ENCODE results near the gene C20orf144. TPM values are rescaled to one million over a fixed set of nuclear protein-coding genes. Genes with fewer than 3 reads are reported as not detected.

Gene C20orf144
- total and polyA plus RNA-seq, 2 donors, result 0.03 TPM; not detected in 1

- Histone ChIP-seq H3K4me1 (ENCODE audit: insufficient read depth) (no peaks in the 10 kb centered on the region), H3K4me3 (ENCODE audit: low read depth, low read length) (no peak overlapping the region), H3K27ac (ENCODE audit: low read depth) (no peak overlapping the region), H3K36me3 (ENCODE audit: insufficient read depth) (peaks cover 4% of the 10 kb centered on the region)
- 80% methylated on average over 11 of the region's 11 CpGs for WGBS
- DNase-seq (ENCODE audit: extremely low spot score), result no peak
These were observed 8.1 kb upstream of the C20orf144 start for GRCh38 chr20:33653900-33654596.

- Histone ChIP-seq H3K4me3 (ENCODE audit: low read depth, low read length) (no peak overlapping the region), H3K4me1 (ENCODE audit: insufficient read depth) (no peaks in the 10 kb centered on the region), H3K36me3 (ENCODE audit: insufficient read depth) (peaks cover 6% of the 10 kb centered on the region), H3K27ac (ENCODE audit: low read depth) (no peak overlapping the region)
- no peak for DNase-seq (ENCODE audit: extremely low spot score)
- 67% methylated on average over 14 of the region's 14 CpGs for WGBS
These were observed 7.4 kb upstream of the C20orf144 start for GRCh38 chr20:33654680-33655161.

- Histone ChIP-seq H3K36me3 (ENCODE audit: insufficient read depth) (peaks cover 6% of the 10 kb centered on the region), H3K4me3 (ENCODE audit: low read depth, low read length) (no peak overlapping the region), H3K27ac (ENCODE audit: low read depth) (no peak overlapping the region), H3K4me1 (ENCODE audit: insufficient read depth) (no peaks in the 10 kb centered on the region)
- no peak for DNase-seq (ENCODE audit: extremely low spot score)
- WGBS, result 50% methylated on average over 4 of the region's 4 CpGs
These were observed 7.0 kb upstream of the C20orf144 start for GRCh38 chr20:33655164-33655563.

GRCh38 chr20:33656010-33656782, 5.9 kb upstream of the C20orf144 start:
- WGBS, result 95% methylated on average over 10 of the region's 10 CpGs
- Histone ChIP-seq H3K27ac (ENCODE audit: low read depth) (no peak overlapping the region), H3K4me1 (ENCODE audit: insufficient read depth) (no peaks in the 10 kb centered on the region), H3K4me3 (ENCODE audit: low read depth, low read length) (no peak overlapping the region), H3K36me3 (ENCODE audit: insufficient read depth) (peaks cover 6% of the 10 kb centered on the region)
- DNase-seq (ENCODE audit: extremely low spot score), result no peak

GRCh38 chr20:33656783-33657703, 5.1 kb upstream of the C20orf144 start:
- Histone ChIP-seq H3K4me3 (ENCODE audit: low read depth, low read length) (no peak overlapping the region), H3K27ac (ENCODE audit: low read depth) (no peak overlapping the region), H3K36me3 (ENCODE audit: insufficient read depth) (peaks cover 6% of the 10 kb centered on the region), H3K4me1 (ENCODE audit: insufficient read depth) (no peaks in the 10 kb centered on the region)
- WGBS, result 92% methylated on average over 17 of the region's 17 CpGs
- DNase-seq (ENCODE audit: extremely low spot score), result no peak

- WGBS, result 94% methylated on average over 12 of the region's 12 CpGs
- H3K4me1 ChIP-seq (ENCODE audit: insufficient read depth), result no peaks in the 10 kb centered on the region
- DNase-seq (ENCODE audit: extremely low spot score), result no peak
These were observed 4.4 kb upstream of the C20orf144 start for GRCh38 chr20:33657704-33658095.

GRCh38 chr20:33658510-33658909, 3.6 kb upstream of the C20orf144 start:
- DNase-seq (ENCODE audit: extremely low spot score), result no peak
- Histone ChIP-seq H3K27ac (ENCODE audit: low read depth) (no peak overlapping the region), H3K4me3 (ENCODE audit: low read depth, low read length) (no peak overlapping the region), H3K36me3 (ENCODE audit: insufficient read depth) (peaks cover 6% of the 10 kb centered on the region), H3K4me1 (ENCODE audit: insufficient read depth) (no peaks in the 10 kb centered on the region)
- 96% methylated on average over 8 of the region's 8 CpGs for WGBS

More at GRCh38 chr20:33657704-33658095, 4.4 kb upstream of the C20orf144 start:
- peaks cover 6% of the 10 kb centered on the region for H3K36me3 ChIP-seq (ENCODE audit: insufficient read depth)
- no peak overlapping the region for H3K27ac ChIP-seq (ENCODE audit: low read depth)
- no peak overlapping the region for H3K4me3 ChIP-seq (ENCODE audit: low read depth, low read length)

- 94% methylated on average over 4 of the region's 4 CpGs for WGBS
- no peak for DNase-seq (ENCODE audit: extremely low spot score)
- Histone ChIP-seq H3K27ac (ENCODE audit: low read depth) (no peak overlapping the region), H3K4me3 (ENCODE audit: low read depth, low read length) (no peak overlapping the region), H3K36me3 (ENCODE audit: insufficient read depth) (peaks cover 6% of the 10 kb centered on the region), H3K4me1 (ENCODE audit: insufficient read depth) (no peaks in the 10 kb centered on the region)
These were observed 3.2 kb upstream of the C20orf144 start for GRCh38 chr20:33658929-33659328.

- no peak overlapping the region for H3K27ac ChIP-seq (ENCODE audit: low read depth)
- H3K4me1 ChIP-seq (ENCODE audit: insufficient read depth), result no peaks in the 10 kb centered on the region
- H3K36me3 ChIP-seq (ENCODE audit: insufficient read depth), result peaks cover 6% of the 10 kb centered on the region
- no peak for DNase-seq (ENCODE audit: extremely low spot score)
- 95% methylated on average over 32 of the region's 32 CpGs for WGBS
- no peak overlapping the region for H3K4me3 ChIP-seq (ENCODE audit: low read depth, low read length)
These were observed 2.6 kb upstream of the C20orf144 start for GRCh38 chr20:33659341-33660034.

- WGBS, result 95% methylated on average over 21 of the region's 21 CpGs
- Histone ChIP-seq H3K27ac (ENCODE audit: low read depth) (no peak overlapping the region), H3K4me1 (ENCODE audit: insufficient read depth) (no peaks in the 10 kb centered on the region), H3K36me3 (ENCODE audit: insufficient read depth) (peaks cover 6% of the 10 kb centered on the region), H3K4me3 (ENCODE audit: low read depth, low read length) (no peak overlapping the region)
- DNase-seq (ENCODE audit: extremely low spot score), result no peak
These were observed 2.0 kb upstream of the C20orf144 start for GRCh38 chr20:33660035-33660684.

- Histone ChIP-seq H3K27ac (ENCODE audit: low read depth) (no peak overlapping the region), H3K4me3 (ENCODE audit: low read depth, low read length) (no peak overlapping the region), H3K4me1 (ENCODE audit: insufficient read depth) (no peaks in the 10 kb centered on the region), H3K36me3 (ENCODE audit: insufficient read depth) (peaks cover 6% of the 10 kb centered on the region)
- DNase-seq (ENCODE audit: extremely low spot score), result no peak
- WGBS, result 94% methylated on average over 7 of the region's 7 CpGs
These were observed 1.5 kb upstream of the C20orf144 start for GRCh38 chr20:33660685-33661058.

- H3K36me3 ChIP-seq (ENCODE audit: insufficient read depth), result peaks cover 6% of the 10 kb centered on the region
- H3K27ac ChIP-seq (ENCODE audit: low read depth), result peak overlapping the region; percentile 91
- under 1% methylated on average over 84 of the region's 84 CpGs for WGBS
- no peaks in the 10 kb centered on the region for H3K4me1 ChIP-seq (ENCODE audit: insufficient read depth)
- DNase-seq (ENCODE audit: extremely low spot score), result no peak
- H3K4me3 ChIP-seq (ENCODE audit: low read depth, low read length), result peak overlapping the region; percentile 53
These were observed 1.3 kb downstream of the C20orf144 start for GRCh38 chr20:33663161-33664084.

Measured in urinary bladder (tissue), 4 donors.